Measurements from ENCODE around the gene MICAL3.

DNA sequence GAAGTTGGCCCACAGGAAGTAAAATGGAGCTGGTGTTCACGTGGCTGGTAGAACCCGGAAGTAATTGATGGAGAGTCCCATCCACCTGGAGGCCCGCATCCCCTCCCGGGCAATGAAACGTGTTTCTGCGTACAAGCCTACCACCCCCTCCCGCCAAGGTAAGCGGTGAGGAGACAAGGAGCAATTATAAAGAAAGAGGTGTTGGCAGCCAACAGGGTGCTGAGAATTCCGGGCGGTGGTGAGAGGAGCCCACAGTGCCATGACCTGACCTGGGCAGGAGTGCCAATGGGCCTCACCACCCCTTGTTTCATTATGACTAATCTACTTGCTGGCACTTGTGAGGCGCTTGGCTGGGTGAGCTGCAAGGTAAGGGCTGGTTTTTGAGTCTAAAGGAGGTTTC is 166.3 kb downstream of the MICAL3 start:
- TF ChIP-seq, protein P1, sequence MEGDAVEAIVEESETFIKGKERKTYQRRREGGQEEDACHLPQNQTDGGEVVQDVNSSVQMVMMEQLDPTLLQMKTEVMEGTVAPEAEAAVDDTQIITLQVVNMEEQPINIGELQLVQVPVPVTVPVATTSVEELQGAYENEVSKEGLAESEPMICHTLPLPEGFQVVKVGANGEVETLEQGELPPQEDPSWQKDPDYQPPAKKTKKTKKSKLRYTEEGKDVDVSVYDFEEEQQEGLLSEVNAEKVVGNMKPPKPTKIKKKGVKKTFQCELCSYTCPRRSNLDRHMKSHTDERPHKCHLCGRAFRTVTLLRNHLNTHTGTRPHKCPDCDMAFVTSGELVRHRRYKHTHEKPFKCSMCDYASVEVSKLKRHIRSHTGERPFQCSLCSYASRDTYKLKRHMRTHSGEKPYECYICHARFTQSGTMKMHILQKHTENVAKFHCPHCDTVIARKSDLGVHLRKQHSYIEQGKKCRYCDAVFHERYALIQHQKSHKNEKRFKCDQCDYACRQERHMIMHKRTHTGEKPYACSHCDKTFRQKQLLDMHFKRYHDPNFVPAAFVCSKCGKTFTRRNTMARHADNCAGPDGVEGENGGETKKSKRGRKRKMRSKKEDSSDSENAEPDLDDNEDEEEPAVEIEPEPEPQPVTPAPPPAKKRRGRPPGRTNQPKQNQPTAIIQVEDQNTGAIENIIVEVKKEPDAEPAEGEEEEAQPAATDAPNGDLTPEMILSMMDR (IDR thresholded peaks at IDR 0.05; ENCODE audit: low read length): no peak
- no peak for TF ChIP-seq EZH2 (optimal IDR thresholded peaks at IDR 0.05; ENCODE audit: low read depth, low read length)
- TF ChIP-seq EZH2phosphoT487 (IDR thresholded peaks at IDR 0.05; ENCODE audit: low read length): no peak

All from MM.1S (cell line).